GM18951 (cell line): Measurements from ENCODE around the gene KLRF2.

Experiments
- POLR2A ChIP-seq: IDR thresholded peaks from 4 replicates; pipeline ENCODE4 v1.6.1; 2011; ENCODE audit warnings: mild to moderate bottlenecking; ENCODE audit not compliant: insufficient read length, insufficient read depth; ENCODE audit errors: extremely low read depth
- in situ Hi-C: fragments of 300-500 bp; cut with MboI; formaldehyde crosslinking; loops from one replicate; pipeline ENCODE4 v1.12.0; 2022; ENCODE audit warnings: low sequenced_read_pairs, mixed read lengths, inconsistent platforms; ENCODE audit not compliant: unreplicated experiment

The KLRF2 gene

GRCh38 chr12:9932270-9932669 is 51.0 kb downstream of the KLRF2 start, which contains the start of gene CLEC2A:
TSS of gene CLEC2A (minus strand) at chr12:9932370. CDS start at chr12:9932329, 41 bp downstream.
- in situ Hi-C loops, result no loop called here
- TF ChIP-seq POLR2A, result no peak

GRCh38 chr12:9933958-9934357 is 52.7 kb downstream of the KLRF2 start:
- in situ Hi-C loops, result no loop called here
- TF ChIP-seq POLR2A, result no peak

GRCh38 chr12:9935026-9935425 is 53.7 kb downstream of the KLRF2 start:
- no peak for TF ChIP-seq POLR2A
- in situ Hi-C loops, result no loop called here

GRCh38 chr12:9936591-9936990 is 55.3 kb downstream of the KLRF2 start:
- TF ChIP-seq POLR2A, result no peak
- in situ Hi-C loops, result no loop called here

GRCh38 chr12:9940375-9940774 is 59.1 kb downstream of the KLRF2 start:
- no peak for TF ChIP-seq POLR2A
- in situ Hi-C loops, result no loop called here

GRCh38 chr12:9941838-9942237 is 60.5 kb downstream of the KLRF2 start:
- no peak for TF ChIP-seq POLR2A
- in situ Hi-C loops, result no loop called here

GRCh38 chr12:9943240-9943639 is 62.0 kb downstream of the KLRF2 start:
- in situ Hi-C loops, result no loop called here
- TF ChIP-seq POLR2A, result no peak

GRCh38 chr12:9944391-9944790 is 63.1 kb downstream of the KLRF2 start:
- no peak for TF ChIP-seq POLR2A
- in situ Hi-C loops, result no loop called here
